BLaER1 (cell line): ENCODE data around the gene FAIM2.
"Not testable (repeated sequence)": the region's sequence is repeated elsewhere in the genome, so short reads cannot be mapped to it uniquely, and the experiment has no call there.

ENCODE experiments used
- H3K27ac ChIP-seq: shearing (Covaris generic); formaldehyde crosslinking; 2 replicates; pipeline ENCODE4 v1.8.1; 2022
- H3K27me3 ChIP-seq: shearing (Covaris generic); formaldehyde crosslinking; 2 replicates; pipeline ENCODE4 v1.8.1; 2022
- H3K36me3 ChIP-seq: shearing (Covaris generic); formaldehyde crosslinking; 2 replicates; pipeline ENCODE4 v1.8.1; 2022
- H3K4me1 ChIP-seq: shearing (Covaris generic); formaldehyde crosslinking; 2 replicates; pipeline ENCODE4 v1.8.1; 2022
- H3K4me2 ChIP-seq: shearing (Covaris generic); formaldehyde crosslinking; 2 replicates; pipeline ENCODE4 v1.8.1; 2022
- H3K4me3 ChIP-seq: shearing (Covaris generic); formaldehyde crosslinking; 2 replicates; pipeline ENCODE4 v1.8.1; 2022
- H3K9ac ChIP-seq: shearing (Covaris generic); formaldehyde crosslinking; 2 replicates; pipeline ENCODE4 v1.8.1; 2022
- H3K9me3 ChIP-seq: shearing (Covaris generic); formaldehyde crosslinking; 2 replicates; pipeline ENCODE4 v1.8.1; 2022
- H4K20me1 ChIP-seq: shearing (Covaris generic); formaldehyde crosslinking; 2 replicates; pipeline ENCODE4 v1.8.1; 2022
- Cebpa-rat ChIP-seq: shearing (Covaris generic); IDR thresholded peaks from 2 replicates; pipeline ENCODE4 v1.8.1; 2022

Gene FAIM2

DNA sequence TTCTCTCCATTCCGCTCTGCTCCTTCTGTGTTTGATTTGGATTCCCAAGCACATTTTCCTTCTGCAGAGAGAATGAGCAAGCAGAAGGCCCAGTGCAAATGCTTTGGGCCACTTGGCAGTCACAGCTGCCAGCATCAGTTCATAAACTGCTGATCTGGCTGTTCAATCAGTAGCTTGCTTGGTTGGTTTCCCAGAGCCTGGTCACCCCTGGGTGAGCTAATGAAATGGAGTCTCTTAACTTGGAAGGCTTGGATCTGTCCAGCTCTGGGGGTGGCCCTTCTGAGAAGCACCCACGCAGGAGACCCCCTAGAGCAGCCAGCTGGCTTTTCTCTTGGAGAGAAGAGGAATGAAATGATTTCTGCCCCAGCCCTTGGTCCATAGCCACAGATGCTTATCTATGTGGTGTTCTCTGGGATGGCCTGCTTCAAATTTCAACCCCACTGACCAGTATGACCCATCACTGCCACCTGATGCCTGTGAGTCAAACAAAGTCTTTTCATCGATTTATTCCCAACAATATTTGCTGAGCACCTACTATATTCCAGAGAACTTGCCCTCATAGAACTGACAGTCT is 30.3 kb downstream of the FAIM2 start:
- Histone ChIP-seq H3K9ac (no peak overlapping the region), H4K20me1 (no peaks in the 10 kb centered on the region), H3K36me3 (no peaks in the 10 kb centered on the region), H3K27me3 (no peaks in the 10 kb centered on the region), H3K4me3 (no peak overlapping the region), H3K27ac (no peak overlapping the region), H3K4me1 (peaks cover 10% of the 10 kb centered on the region; the same call in 1 of the 2 replicates), H3K4me2 (no peak overlapping the region), H3K9me3 (no peaks in the 10 kb centered on the region)
- no peak for TF ChIP-seq Cebpa-rat

DNA sequence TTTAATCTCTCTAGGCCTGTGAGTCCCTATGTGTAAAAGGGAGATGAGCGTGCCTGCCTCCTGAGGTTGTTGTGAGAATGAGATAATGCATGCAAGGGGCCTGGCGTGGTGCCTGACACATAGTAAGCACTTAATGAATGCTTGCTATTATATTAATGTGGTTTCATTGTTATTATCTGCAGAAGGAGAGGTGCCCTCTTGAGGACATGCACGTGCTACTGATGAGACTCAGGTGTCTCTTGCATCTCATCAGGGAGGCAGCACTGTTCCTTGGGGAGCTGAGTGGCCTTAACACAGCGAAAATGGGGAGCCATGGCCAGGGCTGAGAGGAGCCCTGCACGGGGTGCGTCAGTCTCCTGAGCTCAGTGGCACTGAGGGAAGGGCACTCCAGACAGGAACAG is 30.9 kb downstream of the FAIM2 start:
- Histone ChIP-seq H3K27me3 (no peaks in the 10 kb centered on the region), H4K20me1 (no peaks in the 10 kb centered on the region), H3K9ac (no peak overlapping the region), H3K4me3 (no peak overlapping the region), H3K9me3 (no peaks in the 10 kb centered on the region), H3K36me3 (no peaks in the 10 kb centered on the region), H3K27ac (no peak overlapping the region), H3K4me2 (no peak overlapping the region), H3K4me1 (peaks cover 10% of the 10 kb centered on the region; the same call in 1 of the 2 replicates)
- TF ChIP-seq Cebpa-rat = no peak

DNA sequence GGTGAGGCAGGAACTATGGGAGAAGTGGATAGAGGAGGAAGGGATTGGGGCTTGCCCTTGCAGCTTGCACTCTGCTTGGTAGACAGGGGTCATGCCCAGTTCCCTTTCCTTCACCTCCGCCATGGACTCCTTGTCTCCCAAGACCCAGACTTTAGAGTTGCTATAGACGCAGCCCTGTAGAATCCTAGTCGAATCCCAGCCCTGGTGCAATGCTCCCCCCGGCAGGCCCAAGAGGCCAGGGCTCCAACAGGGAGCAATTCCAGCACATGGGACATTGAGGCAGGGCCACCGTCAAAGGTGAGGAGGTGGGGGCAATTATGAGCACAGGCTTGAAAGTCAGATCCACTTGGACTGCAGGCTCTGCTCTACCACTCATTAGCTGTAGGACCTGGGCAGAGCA is 31.3 kb downstream of the FAIM2 start:
- no peak overlapping the region for H3K27ac ChIP-seq
- H3K9ac ChIP-seq = no peak overlapping the region
- H3K27me3 ChIP-seq = no peaks in the 10 kb centered on the region
- no peaks in the 10 kb centered on the region for H4K20me1 ChIP-seq
- H3K36me3 ChIP-seq = no peaks in the 10 kb centered on the region
- no peak for TF ChIP-seq Cebpa-rat
- no peak overlapping the region for H3K4me3 ChIP-seq
- H3K4me2 ChIP-seq = no peak overlapping the region
- H3K4me1 ChIP-seq = peaks cover 10% of the 10 kb centered on the region; the same call in 1 of the 2 replicates
- H3K9me3 ChIP-seq = no peaks in the 10 kb centered on the region

DNA sequence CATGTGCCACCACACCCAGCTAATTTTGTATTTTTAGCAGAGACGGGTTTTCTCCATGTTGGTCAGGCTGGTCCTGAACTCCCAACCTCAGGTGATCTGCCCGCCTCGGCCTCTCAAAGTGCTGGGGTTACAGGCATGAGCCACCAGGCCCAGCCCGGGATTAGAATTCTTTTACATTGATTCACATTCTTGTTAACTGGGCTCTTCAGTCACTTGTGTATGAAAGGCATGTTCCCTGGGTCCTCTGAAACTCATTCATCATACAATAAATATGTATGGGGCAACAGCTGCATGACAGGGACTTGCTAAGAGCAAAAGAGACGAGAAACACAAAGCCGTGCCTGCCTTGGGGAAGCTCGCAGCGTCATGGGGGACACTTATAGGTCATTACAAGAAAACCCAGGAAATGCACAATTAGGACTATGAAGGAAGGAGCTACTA is 31.9 kb downstream of the FAIM2 start:
- peaks cover 10% of the 10 kb centered on the region; the same call in 1 of the 2 replicates for H3K4me1 ChIP-seq
- not testable (repeated sequence) for H3K9me3 ChIP-seq, H3K9ac ChIP-seq, H3K27me3 ChIP-seq, H3K27ac ChIP-seq, H4K20me1 ChIP-seq, H3K4me3 ChIP-seq, H3K4me2 ChIP-seq, H3K36me3 ChIP-seq

DNA sequence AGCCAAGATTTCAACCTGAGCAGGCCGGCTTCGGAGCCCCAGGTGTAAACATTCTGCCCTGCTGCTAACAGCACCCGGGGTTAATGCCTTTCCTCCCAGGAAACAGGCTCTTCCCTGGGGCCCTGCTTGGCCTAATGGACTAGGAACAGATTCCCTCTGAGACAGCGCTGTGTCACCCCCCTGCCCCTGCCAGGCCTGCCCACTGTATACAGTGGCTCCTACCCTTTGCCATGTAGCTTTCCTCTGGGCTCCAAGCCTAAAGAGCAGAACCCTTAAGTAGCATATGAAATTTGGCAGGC is 32.5 kb downstream of the FAIM2 start:
- Histone ChIP-seq H3K9me3 (no peaks in the 10 kb centered on the region), H3K27me3 (no peaks in the 10 kb centered on the region), H4K20me1 (no peaks in the 10 kb centered on the region), H3K4me3 (no peak overlapping the region), H3K4me2 (no peak overlapping the region), H3K27ac (no peak overlapping the region), H3K36me3 (no peaks in the 10 kb centered on the region), H3K9ac (no peak overlapping the region), H3K4me1 (peaks cover 10% of the 10 kb centered on the region; the same call in 1 of the 2 replicates)
- no peak for TF ChIP-seq Cebpa-rat

DNA sequence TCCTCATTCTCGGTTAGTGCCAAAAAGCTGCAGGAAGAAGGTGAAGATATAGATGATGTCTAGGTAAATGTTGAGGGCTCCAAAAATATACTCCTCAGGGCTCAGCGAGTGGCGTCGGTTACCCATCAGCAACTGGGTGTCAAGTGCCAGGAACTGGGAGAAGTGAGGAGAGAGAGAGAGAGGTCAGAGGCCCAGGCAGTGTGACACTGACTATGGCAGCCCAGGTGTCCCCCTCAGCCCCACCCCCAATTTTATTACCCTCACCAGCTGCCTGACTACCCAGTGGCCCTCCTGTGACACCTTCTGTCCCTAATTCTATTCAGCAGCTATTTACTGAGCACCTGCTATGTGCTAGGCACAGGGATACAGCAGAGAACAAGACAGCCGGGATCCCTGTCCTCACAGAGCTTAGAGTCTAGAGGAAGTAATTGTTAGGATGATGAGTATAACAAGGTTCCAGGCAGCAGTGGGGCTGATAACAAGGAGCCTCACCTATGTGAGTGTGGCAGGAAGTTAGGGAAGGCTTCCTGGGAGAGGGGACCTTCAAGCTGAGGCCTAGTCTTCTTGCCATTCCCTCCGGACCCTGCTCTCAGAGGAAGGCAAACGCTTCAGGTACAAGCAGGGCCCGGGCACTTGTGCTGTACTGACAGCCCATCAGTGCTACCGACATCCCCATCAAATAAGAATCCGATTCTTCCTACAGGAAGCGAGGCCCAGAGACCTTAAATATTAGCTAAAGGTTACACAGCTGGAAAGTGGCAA is 33.0 kb downstream of the FAIM2 start:
- Histone ChIP-seq H3K4me3 (no peak overlapping the region), H3K36me3 (no peaks in the 10 kb centered on the region), H3K27me3 (no peaks in the 10 kb centered on the region), H3K9ac (no peak overlapping the region), H3K27ac (no peak overlapping the region), H4K20me1 (no peaks in the 10 kb centered on the region), H3K4me1 (peaks cover 10% of the 10 kb centered on the region; the same call in 1 of the 2 replicates), H3K4me2 (no peak overlapping the region), H3K9me3 (no peaks in the 10 kb centered on the region)
- no peak for TF ChIP-seq Cebpa-rat

DNA sequence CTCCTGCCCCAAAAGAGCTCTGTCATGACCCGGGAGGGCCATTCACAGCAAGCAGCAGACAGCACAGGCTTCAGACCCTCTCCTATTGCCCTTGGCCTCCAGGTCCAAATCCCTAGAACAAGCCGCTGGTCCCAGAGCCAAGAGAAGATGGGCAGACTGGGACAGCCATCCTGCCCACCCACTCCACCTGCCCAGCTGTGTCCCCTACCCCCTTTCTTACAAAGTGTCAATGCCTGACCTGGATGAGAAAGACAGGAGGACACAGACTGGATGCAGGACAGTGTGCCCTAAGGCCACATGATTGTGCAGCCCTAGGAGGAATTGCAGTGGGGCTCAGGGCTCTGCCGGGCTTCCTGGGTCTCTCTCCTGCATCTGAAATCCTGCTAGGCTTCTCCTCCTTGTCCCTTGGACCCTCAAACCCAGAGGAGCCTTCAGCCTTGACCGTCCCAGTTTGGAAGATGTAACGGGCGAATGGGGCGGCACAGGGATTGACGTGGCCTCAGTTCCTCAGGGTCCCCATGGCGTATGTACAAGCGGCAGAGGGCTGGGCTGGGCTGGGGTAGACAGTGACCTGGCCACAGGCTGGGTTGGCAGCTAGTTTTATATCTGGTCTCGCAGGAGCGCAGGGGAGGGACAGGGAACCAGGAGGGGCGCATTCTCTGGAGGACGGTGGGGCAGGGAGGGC is 33.7 kb downstream of the FAIM2 start:
- Histone ChIP-seq H3K36me3 (no peaks in the 10 kb centered on the region), H3K9me3 (no peaks in the 10 kb centered on the region), H3K27ac (no peak overlapping the region), H3K4me1 (peaks cover 10% of the 10 kb centered on the region; the same call in 1 of the 2 replicates), H3K4me2 (no peak overlapping the region), H3K4me3 (no peak overlapping the region), H3K27me3 (no peaks in the 10 kb centered on the region), H4K20me1 (no peaks in the 10 kb centered on the region), H3K9ac (peak overlapping the region; percentile 24; the same call in 1 of the 2 replicates)
- no peak for TF ChIP-seq Cebpa-rat

DNA sequence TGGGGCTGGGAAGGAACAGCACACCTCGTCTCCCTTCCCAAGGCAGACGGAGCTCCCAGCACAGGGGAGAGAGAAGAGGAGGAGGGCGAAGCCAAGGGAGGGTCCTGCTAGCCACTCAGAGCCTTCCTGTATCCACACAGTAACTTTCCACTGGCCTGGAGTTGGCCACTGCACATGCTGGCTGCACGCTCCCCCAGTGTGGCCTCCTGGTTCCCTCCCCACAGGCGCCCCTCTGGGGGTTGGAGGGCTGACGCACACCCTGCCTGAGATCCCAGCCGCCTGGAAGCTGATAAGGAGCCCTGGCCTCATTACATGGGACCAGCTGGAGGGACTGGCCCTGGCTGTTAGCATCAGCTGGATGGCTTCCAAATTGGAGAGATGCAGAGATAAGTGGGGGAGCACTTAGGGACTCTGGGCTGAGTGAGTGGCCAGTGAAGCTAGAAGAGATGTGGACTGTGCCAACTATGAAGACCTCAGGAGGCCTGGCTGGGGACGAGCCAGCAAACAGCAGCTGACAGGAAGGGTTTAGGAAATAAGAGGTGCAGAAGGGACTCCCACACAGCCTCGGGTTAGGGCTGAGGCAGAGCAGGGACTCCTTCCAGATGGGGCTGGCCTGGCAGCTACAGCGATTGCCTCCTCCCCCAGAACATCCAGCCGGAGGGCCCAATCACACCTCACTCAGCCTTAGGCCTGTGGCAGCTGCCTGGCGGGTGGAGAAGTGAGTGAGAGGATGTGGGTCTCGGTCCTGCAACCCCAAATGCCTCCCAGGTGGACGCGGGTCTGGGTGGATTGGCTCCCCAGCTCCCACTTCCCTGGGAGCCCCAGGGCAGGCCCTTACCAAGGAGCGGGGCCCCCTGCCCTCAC is 34.5 kb downstream of the FAIM2 start:
- Histone ChIP-seq H3K9me3 (no peaks in the 10 kb centered on the region), H3K9ac (peak overlapping the region; percentile 24; the same call in 1 of the 2 replicates), H3K4me1 (peaks cover 10% of the 10 kb centered on the region; the same call in 1 of the 2 replicates), H3K27ac (no peak overlapping the region), H3K36me3 (no peaks in the 10 kb centered on the region), H3K4me2 (peak overlapping the region; percentile 11), H3K27me3 (no peaks in the 10 kb centered on the region), H3K4me3 (no peak overlapping the region), H4K20me1 (no peaks in the 10 kb centered on the region)
- TF ChIP-seq Cebpa-rat = no peak

DNA sequence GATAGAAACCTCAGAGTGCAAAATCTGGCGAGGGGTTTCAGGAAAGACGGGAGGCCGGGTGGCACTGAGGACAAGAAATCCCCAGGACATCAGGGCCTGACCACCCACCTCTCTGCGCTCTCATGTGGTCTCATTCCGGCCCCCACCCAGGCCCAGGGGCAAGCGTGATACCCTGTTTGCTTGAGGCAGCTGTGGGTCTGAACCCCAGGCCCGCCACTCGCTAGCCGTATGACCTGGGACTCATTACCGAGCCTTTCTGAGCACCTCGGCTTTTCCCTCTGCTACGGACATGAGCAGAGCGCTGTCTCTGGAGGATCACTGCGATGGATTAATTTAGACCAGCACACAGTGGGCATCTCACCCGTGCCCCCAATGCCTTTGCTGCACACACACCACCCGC is 35.3 kb downstream of the FAIM2 start:
- no peak for TF ChIP-seq Cebpa-rat
- no peaks in the 10 kb centered on the region for H3K9me3 ChIP-seq
- no peak overlapping the region for H3K9ac ChIP-seq
- H3K27ac ChIP-seq = no peak overlapping the region
- no peak overlapping the region for H3K4me3 ChIP-seq
- peaks cover 10% of the 10 kb centered on the region; the same call in 1 of the 2 replicates for H3K4me1 ChIP-seq
- H4K20me1 ChIP-seq = no peaks in the 10 kb centered on the region
- H3K36me3 ChIP-seq = no peaks in the 10 kb centered on the region
- no peak overlapping the region for H3K4me2 ChIP-seq
- H3K27me3 ChIP-seq = no peaks in the 10 kb centered on the region
